H9 (cell line): ENCODE data around the gene HSPG2. TPM values are rescaled to one million over a fixed set of nuclear protein-coding genes. Genes with fewer than 3 reads are reported as not detected.

Experiments used
- DNase-seq: peaks from one replicate; pipeline ENCODE4 v3.0.0-alpha.2; 2017
- H2AFZ ChIP-seq: one replicate; pipeline ENCODE4 v1.6.1; 2013; ENCODE audit warnings: mild to moderate bottlenecking, low read length, control low read depth, moderate library complexity
- H2AK5ac ChIP-seq: 2 replicates; pipeline ENCODE4 v1.6.1; 2013; ENCODE audit warnings: low read length, control low read depth, mixed read lengths; ENCODE audit not compliant: insufficient read length
- H2BK120ac ChIP-seq: one replicate; pipeline ENCODE4 v1.6.1; 2013; ENCODE audit warnings: low read depth, mild to moderate bottlenecking, low read length, control low read depth, inconsistent platforms; ENCODE audit not compliant: poor library complexity, severe bottlenecking
- H2BK12ac ChIP-seq: 2 replicates; pipeline ENCODE4 v1.6.1; 2013; ENCODE audit warnings: low read length, control low read depth, mixed read lengths, low read depth; ENCODE audit not compliant: insufficient read length
- H2BK15ac ChIP-seq: 2 replicates; pipeline ENCODE4 v1.6.1; 2013; ENCODE audit warnings: low read depth, low read length, control low read depth
- H2BK20ac ChIP-seq: one replicate; pipeline ENCODE4 v1.6.1; 2013; ENCODE audit warnings: low read depth, mild to moderate bottlenecking, low read length, control low read depth, inconsistent platforms; ENCODE audit not compliant: poor library complexity, severe bottlenecking
- H2BK5ac ChIP-seq: 2 replicates; pipeline ENCODE4 v1.6.1; 2013; ENCODE audit warnings: low read length, control low read depth, mixed read lengths; ENCODE audit not compliant: insufficient read length
- H3K14ac ChIP-seq: 2 replicates; pipeline ENCODE4 v1.6.1; 2013; ENCODE audit warnings: low read length, control low read depth; ENCODE audit not compliant: insufficient read depth
- H3K18ac ChIP-seq: 2 replicates; pipeline ENCODE4 v1.6.1; 2013; ENCODE audit warnings: low read depth, mild to moderate bottlenecking, mixed read lengths, low read length, control low read depth; ENCODE audit not compliant: insufficient read length
- H3K23ac ChIP-seq: 2 replicates; pipeline ENCODE4 v1.6.1; 2013; ENCODE audit warnings: low read length, control low read depth, mixed read lengths, low read depth; ENCODE audit not compliant: insufficient read length
- H3K23me2 ChIP-seq: 2 replicates; pipeline ENCODE4 v1.6.1; 2013; ENCODE audit warnings: low read depth, mild to moderate bottlenecking, mixed read lengths, low read length, control low read depth; ENCODE audit not compliant: insufficient read length, poor library complexity, severe bottlenecking
- H3K27ac ChIP-seq: 2 replicates; pipeline ENCODE4 v1.5.1; 2013; ENCODE audit warnings: low read length, control low read depth, mixed read lengths, low read depth; ENCODE audit not compliant: insufficient read length
- H3K27me3 ChIP-seq: 2 replicates; pipeline ENCODE4 v1.6.1; 2013; ENCODE audit warnings: low read length, control low read depth, inconsistent platforms; ENCODE audit not compliant: insufficient read depth
- H3K4ac ChIP-seq: 2 replicates; pipeline ENCODE4 v1.6.1; 2013; ENCODE audit warnings: low read depth, mild to moderate bottlenecking, control low read depth, inconsistent platforms, low read length, moderate library complexity
- H3K4me1 ChIP-seq: 2 replicates; pipeline ENCODE4 v1.6.1; 2013; ENCODE audit warnings: low read length, control low read depth, inconsistent platforms; ENCODE audit not compliant: insufficient read depth
- H3K4me2 ChIP-seq: 2 replicates; pipeline ENCODE4 v1.6.1; 2013; ENCODE audit warnings: low read length, control low read depth, mixed read lengths; ENCODE audit not compliant: insufficient read length, insufficient read depth
- H3K56ac ChIP-seq: 2 replicates; pipeline ENCODE4 v1.6.1; 2013; ENCODE audit warnings: low read depth, mild to moderate bottlenecking, mixed read lengths, low read length, control low read depth; ENCODE audit not compliant: insufficient read length
- H3K79me1 ChIP-seq: 2 replicates; pipeline ENCODE4 v1.6.1; 2013; ENCODE audit warnings: low read depth, mild to moderate bottlenecking, moderate library complexity, low read length, control low read depth, inconsistent platforms; ENCODE audit not compliant: insufficient read depth, poor library complexity, severe bottlenecking
- H3K79me2 ChIP-seq: 2 replicates; pipeline ENCODE4 v1.6.1; 2013; ENCODE audit warnings: low read length, control low read depth, inconsistent platforms; ENCODE audit not compliant: insufficient read depth
- H3K9ac ChIP-seq: 2 replicates; pipeline ENCODE4 v1.6.1; 2013; ENCODE audit warnings: low read length, control low read depth, mixed read lengths; ENCODE audit not compliant: insufficient read length; ENCODE audit errors: extremely low read depth
- H3K9me3 ChIP-seq: one replicate; pipeline ENCODE4 v1.6.1; 2013; ENCODE audit warnings: low read depth, low read length, inconsistent platforms; ENCODE audit not compliant: control insufficient read depth
- H3T11ph ChIP-seq: one replicate; pipeline ENCODE4 v1.6.1; 2013; ENCODE audit warnings: mild to moderate bottlenecking, low read length, control low read depth, inconsistent platforms
- H4K20me1 ChIP-seq: one replicate; pipeline ENCODE4 v1.6.1; 2013; ENCODE audit not compliant: control insufficient read depth, insufficient read length, insufficient read depth
- H4K5ac ChIP-seq: 2 replicates; pipeline ENCODE4 v1.6.1; 2013; ENCODE audit warnings: low read depth, mild to moderate bottlenecking, mixed read lengths, low read length, control low read depth; ENCODE audit not compliant: insufficient read length
- H4K8ac ChIP-seq: replicated peaks from 2 replicates; pipeline ENCODE4 v1.6.1; 2013; ENCODE audit warnings: low read length, control low read depth, mixed read lengths, low read depth; ENCODE audit not compliant: insufficient read length
- H4K91ac ChIP-seq: 2 replicates; pipeline ENCODE4 v1.6.1; 2013; ENCODE audit warnings: low read depth, mild to moderate bottlenecking, moderate library complexity, mixed read lengths, low read length, control low read depth; ENCODE audit not compliant: insufficient read length
- H3K27ac Mint-ChIP-seq, 3 experiments: 2 replicates in 2 of 3; 3 replicates in 1 of 3; pipeline ENCODE4 v1.8.0; 2020 to 2021; ENCODE audit warnings: mixed read lengths in 3 of 3, mild to moderate bottlenecking in 1 of 3, moderate library complexity in 1 of 3
- H3K27me3 Mint-ChIP-seq: 2 replicates; pipeline ENCODE4 v1.8.0; 2021; ENCODE audit warnings: low read depth, mild to moderate bottlenecking, moderate library complexity, mixed read lengths
- H3K36me3 Mint-ChIP-seq, 3 experiments: 2 replicates in 2 of 3; 3 replicates in 1 of 3; pipeline ENCODE4 v1.8.0; 2020 to 2021; ENCODE audit warnings: low read depth in 3 of 3, mixed read lengths in 3 of 3; ENCODE audit not compliant: insufficient read depth in 1 of 3
- H3K4me1 Mint-ChIP-seq, 2 experiments: 2 replicates each; pipeline ENCODE4 v1.8.0; 2020; ENCODE audit warnings: mixed read lengths in 2 of 2
- H3K4me3 Mint-ChIP-seq, 2 experiments: 2 replicates in 1 of 2; 3 replicates in 1 of 2; pipeline ENCODE4 v1.8.0; 2020 to 2021; ENCODE audit warnings: mild to moderate bottlenecking in 2 of 2, mixed read lengths in 2 of 2, moderate library complexity in 1 of 2
- H3K9me3 Mint-ChIP-seq, 2 experiments: 2 replicates in 1 of 2; 3 replicates in 1 of 2; pipeline ENCODE4 v1.8.0; 2020; ENCODE audit warnings: mild to moderate bottlenecking in 2 of 2, mixed read lengths in 2 of 2, moderate library complexity in 1 of 2
- WGBS: extraction: QIAGEN DNeasy Blood & Tissue Kit; methylation state at CpG from one replicate; pipeline ENCODE4 v1.1.7; 2013; ENCODE audit warnings: missing lambda C conversion rate, low lambda C conversion rate, mixed read lengths; ENCODE audit not compliant: insufficient read length; ENCODE audit errors: extremely low coverage; 5-methylcytosine and 5-hydroxymethylcytosine counted together
- total RNA-seq: library from RNA; stranded (reverse); gene quantifications from 2 replicates; pipeline ENCODE4 v1.2.1, GENCODE V29; 2021
- TF ChIP-seq, protein P1 (sequence below): fragments of 200-600 bp; sonication (generic); conservative IDR thresholded peaks from 3 replicates; pipeline ENCODE4 v1.8.0; 2021; ENCODE audit warnings: antibody characterized with exemption, mild to moderate bottlenecking

The HSPG2 gene
- total RNA-seq, 1 experiment from 2014 or later, result 90.0 TPM

DNA sequence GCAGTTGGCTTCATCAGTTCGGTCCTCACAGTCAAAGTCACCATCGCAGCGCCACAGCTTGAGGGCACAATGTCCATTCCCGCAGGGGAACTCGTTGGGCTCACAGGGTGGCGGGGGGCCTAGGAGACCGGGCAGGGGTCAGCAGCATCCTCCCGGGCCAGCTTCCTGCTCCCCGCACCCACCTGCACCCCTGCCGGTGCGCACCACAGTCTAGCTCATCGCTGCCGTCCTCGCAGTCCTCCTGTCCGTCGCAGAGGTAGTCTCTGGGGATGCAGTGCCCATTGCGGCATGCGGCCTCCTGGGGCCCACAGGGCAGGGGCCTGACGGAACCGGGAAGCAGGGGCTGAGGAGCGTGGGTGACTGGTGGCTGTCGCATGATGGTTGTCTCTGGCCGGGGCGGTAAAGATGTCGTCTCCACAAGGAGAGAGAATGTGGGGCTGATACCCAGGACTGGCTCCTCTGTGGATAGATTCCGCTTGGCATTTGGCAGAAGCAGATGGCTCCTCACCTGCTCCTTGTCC, 49.8 kb downstream of the HSPG2 start:
- no peak overlapping the region for H2BK12ac ChIP-seq
- no peaks in the 10 kb centered on the region for H3K9me3 ChIP-seq
- no peak overlapping the region for H2AFZ ChIP-seq
- no peak overlapping the region for H3K4ac ChIP-seq
- no peak overlapping the region for H3K9ac ChIP-seq
- H3K79me2 ChIP-seq, result no peaks in the 10 kb centered on the region
- Mint-ChIP-seq H3K4me3 (no peak overlapping the region), H3K9me3 (no peaks in the 10 kb centered on the region), H3K36me3 (peaks cover 23 to 66% (median 66%) of the 10 kb centered on the region in 3 experiments), H3K27ac (no peak overlapping the region), H3K4me1 (no peaks in the 10 kb centered on the region), H3K27me3 (no peaks in the 10 kb centered on the region)
- no peaks in the 10 kb centered on the region for H3K4me1 ChIP-seq
- H4K20me1 ChIP-seq, result no peaks in the 10 kb centered on the region
- no peak for DNase-seq
- H3K56ac ChIP-seq, result no peak overlapping the region
- no CpG with 5 or more reads among the region's 26 CpGs for WGBS
- H4K91ac ChIP-seq, result no peak overlapping the region
- TF ChIP-seq, protein P1, sequence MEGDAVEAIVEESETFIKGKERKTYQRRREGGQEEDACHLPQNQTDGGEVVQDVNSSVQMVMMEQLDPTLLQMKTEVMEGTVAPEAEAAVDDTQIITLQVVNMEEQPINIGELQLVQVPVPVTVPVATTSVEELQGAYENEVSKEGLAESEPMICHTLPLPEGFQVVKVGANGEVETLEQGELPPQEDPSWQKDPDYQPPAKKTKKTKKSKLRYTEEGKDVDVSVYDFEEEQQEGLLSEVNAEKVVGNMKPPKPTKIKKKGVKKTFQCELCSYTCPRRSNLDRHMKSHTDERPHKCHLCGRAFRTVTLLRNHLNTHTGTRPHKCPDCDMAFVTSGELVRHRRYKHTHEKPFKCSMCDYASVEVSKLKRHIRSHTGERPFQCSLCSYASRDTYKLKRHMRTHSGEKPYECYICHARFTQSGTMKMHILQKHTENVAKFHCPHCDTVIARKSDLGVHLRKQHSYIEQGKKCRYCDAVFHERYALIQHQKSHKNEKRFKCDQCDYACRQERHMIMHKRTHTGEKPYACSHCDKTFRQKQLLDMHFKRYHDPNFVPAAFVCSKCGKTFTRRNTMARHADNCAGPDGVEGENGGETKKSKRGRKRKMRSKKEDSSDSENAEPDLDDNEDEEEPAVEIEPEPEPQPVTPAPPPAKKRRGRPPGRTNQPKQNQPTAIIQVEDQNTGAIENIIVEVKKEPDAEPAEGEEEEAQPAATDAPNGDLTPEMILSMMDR, result no peak
- no peak overlapping the region for H3K4me2 ChIP-seq
- no peak overlapping the region; the same call in 1 of the 2 replicates for H3K14ac ChIP-seq
- no peaks in the 10 kb centered on the region for H3K27me3 ChIP-seq
- no peak overlapping the region for H3K18ac ChIP-seq
- H3K23ac ChIP-seq, result no peak overlapping the region
- H2BK120ac ChIP-seq, result no peak overlapping the region
- H2BK15ac ChIP-seq, result no peak overlapping the region
- H3K23me2 ChIP-seq, result no peaks in the 10 kb centered on the region
- no peak overlapping the region for H2AK5ac ChIP-seq
- no peak overlapping the region for H2BK5ac ChIP-seq
- no peak overlapping the region for H2BK20ac ChIP-seq
- H4K8ac ChIP-seq, result no peak overlapping the region
- H3K79me1 ChIP-seq, result no peaks in the 10 kb centered on the region
- no peak overlapping the region for H4K5ac ChIP-seq
- H3K27ac ChIP-seq, result no peak overlapping the region
- H3T11ph ChIP-seq, result no peak overlapping the region
